Nephron progenitor cell (in vitro differentiated cells): ENCODE measurements around the gene SOX8.
A peak's percentile ranks its signal among the peaks of the same experiment; 100 is the strongest.

ENCODE experiments used
- DNase-seq: peaks from one replicate; pipeline ENCODE4 v3.0.0; 2021
- H3K27ac Mint-ChIP-seq: 2 replicates; pipeline ENCODE4 v1.8.0; 2021; ENCODE audit warnings: mild to moderate bottlenecking, moderate library complexity, mixed read lengths
- H3K27me3 Mint-ChIP-seq: 2 replicates; pipeline ENCODE4 v1.8.0; 2021; ENCODE audit warnings: mild to moderate bottlenecking, low read depth, mixed read lengths; ENCODE audit not compliant: poor library complexity
- H3K36me3 Mint-ChIP-seq: 2 replicates; pipeline ENCODE4 v1.8.0; 2021; ENCODE audit warnings: low read depth, mixed read lengths
- H3K4me1 Mint-ChIP-seq: 2 replicates; pipeline ENCODE4 v1.8.0; 2021; ENCODE audit warnings: mixed read lengths
- H3K4me3 Mint-ChIP-seq: 2 replicates; pipeline ENCODE4 v1.8.0; 2021; ENCODE audit warnings: mild to moderate bottlenecking, moderate library complexity, mixed read lengths
- H3K9me3 Mint-ChIP-seq: 2 replicates; pipeline ENCODE4 v1.8.0; 2021; ENCODE audit warnings: mild to moderate bottlenecking, moderate library complexity, mixed read lengths
- CTCF ChIP-seq: fragments of 200-600 bp; sonication (generic); IDR thresholded peaks from 2 replicates; pipeline ENCODE4 v1.5.0; 2021; ENCODE audit warnings: antibody characterized with exemption

The SOX8 gene

GRCh38 chr16:937723-938122 is 43.8 kb upstream of the SOX8 start:
- H3K9me3 Mint-ChIP-seq: peaks cover 35% of the 10 kb centered on the region
- DNase-seq: no peak
- H3K27me3 Mint-ChIP-seq: peaks cover 2% of the 10 kb centered on the region
- H3K36me3 Mint-ChIP-seq: peaks cover 51% of the 10 kb centered on the region
- no peak overlapping the region for H3K4me3 Mint-ChIP-seq
- H3K27ac Mint-ChIP-seq: no peak overlapping the region
- no peak for TF ChIP-seq CTCF
- H3K4me1 Mint-ChIP-seq: peaks cover 9% of the 10 kb centered on the region

GRCh38 chr16:938136-938535 is 43.4 kb upstream of the SOX8 start:
- Mint-ChIP-seq H3K4me3 (no peak overlapping the region), H3K4me1 (peaks cover 5% of the 10 kb centered on the region), H3K27ac (no peak overlapping the region), H3K36me3 (peaks cover 50% of the 10 kb centered on the region), H3K9me3 (peaks cover 39% of the 10 kb centered on the region), H3K27me3 (peaks cover 2% of the 10 kb centered on the region)
- DNase-seq: no peak
- no peak for TF ChIP-seq CTCF

DNA sequence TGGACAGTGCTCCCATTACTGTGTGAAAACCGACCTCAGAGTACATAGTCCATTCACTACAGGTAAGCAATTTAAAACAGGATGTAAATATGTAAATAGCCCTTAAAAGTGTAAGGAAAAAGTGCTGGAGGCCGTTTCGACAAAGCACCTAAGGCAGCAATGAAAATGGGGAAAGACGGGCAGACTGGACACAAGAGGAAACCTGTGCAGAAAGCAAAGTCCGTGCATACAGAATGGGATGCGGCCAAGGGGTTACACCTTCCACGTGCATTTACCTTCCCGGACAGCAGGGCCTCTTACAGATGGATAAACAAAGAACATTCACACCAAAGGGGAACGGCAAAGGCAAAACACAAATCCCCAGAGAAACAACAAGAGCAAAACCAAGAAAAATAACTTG is 42.8 kb upstream of the SOX8 start:
- TF ChIP-seq CTCF: no peak
- peaks cover 51% of the 10 kb centered on the region for H3K36me3 Mint-ChIP-seq
- peaks cover 45% of the 10 kb centered on the region for H3K9me3 Mint-ChIP-seq
- H3K27ac Mint-ChIP-seq: peak overlapping the region; percentile 32
- no peak overlapping the region for H3K4me3 Mint-ChIP-seq
- peaks cover 4% of the 10 kb centered on the region for H3K4me1 Mint-ChIP-seq
- DNase-seq: no peak
- peaks cover 2% of the 10 kb centered on the region for H3K27me3 Mint-ChIP-seq

DNA sequence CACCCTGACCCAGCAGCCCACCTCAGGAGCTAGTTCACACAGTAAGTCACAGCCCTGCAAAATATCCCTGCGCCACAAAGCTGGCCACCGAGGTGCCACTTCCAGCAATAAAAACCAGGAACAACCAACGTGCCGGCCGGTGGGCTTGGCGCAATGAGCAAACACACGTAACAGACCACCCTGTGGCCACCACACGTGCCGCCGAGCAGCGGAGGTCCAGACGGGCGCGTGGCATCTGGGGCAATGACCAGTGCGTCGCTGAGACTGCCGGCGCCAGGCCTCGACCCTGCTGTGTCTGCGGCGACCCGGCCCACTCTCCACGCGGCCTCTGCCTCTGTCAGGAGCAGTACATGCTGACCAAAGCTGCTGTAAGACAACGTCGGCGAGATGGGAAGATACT is 42.3 kb upstream of the SOX8 start:
- H3K27ac Mint-ChIP-seq: no peak overlapping the region
- H3K36me3 Mint-ChIP-seq: peaks cover 57% of the 10 kb centered on the region
- no peak for TF ChIP-seq CTCF
- H3K27me3 Mint-ChIP-seq: peaks cover 2% of the 10 kb centered on the region
- no peaks in the 10 kb centered on the region for H3K4me1 Mint-ChIP-seq
- no peak overlapping the region for H3K4me3 Mint-ChIP-seq
- peaks cover 51% of the 10 kb centered on the region for H3K9me3 Mint-ChIP-seq
- DNase-seq: no peak

DNA sequence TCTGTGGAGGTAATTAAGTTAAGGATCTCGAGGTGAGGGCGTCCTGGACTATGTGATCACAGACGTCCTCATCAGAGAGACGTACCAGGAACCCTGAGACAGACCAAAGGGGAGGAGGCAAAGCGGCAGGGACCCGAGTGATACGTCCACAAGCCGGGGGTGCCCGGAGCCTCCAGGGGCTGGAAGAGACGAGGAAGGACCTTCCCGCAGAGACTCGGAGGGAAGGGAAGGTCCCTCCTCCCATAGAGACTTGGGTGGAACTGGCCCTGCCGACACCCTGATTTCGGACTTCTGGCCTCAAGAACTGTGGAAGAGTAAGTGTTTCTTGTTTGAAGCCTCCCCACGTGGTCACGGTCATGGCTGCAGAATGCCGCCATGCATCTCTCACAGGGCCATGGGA is 41.6 kb upstream of the SOX8 start:
- Mint-ChIP-seq H3K9me3 (peaks cover 56% of the 10 kb centered on the region), H3K36me3 (peaks cover 63% of the 10 kb centered on the region), H3K4me1 (no peaks in the 10 kb centered on the region), H3K27me3 (peaks cover 2% of the 10 kb centered on the region), H3K4me3 (no peak overlapping the region), H3K27ac (no peak overlapping the region)
- no peak for TF ChIP-seq CTCF
- no peak for DNase-seq

DNA sequence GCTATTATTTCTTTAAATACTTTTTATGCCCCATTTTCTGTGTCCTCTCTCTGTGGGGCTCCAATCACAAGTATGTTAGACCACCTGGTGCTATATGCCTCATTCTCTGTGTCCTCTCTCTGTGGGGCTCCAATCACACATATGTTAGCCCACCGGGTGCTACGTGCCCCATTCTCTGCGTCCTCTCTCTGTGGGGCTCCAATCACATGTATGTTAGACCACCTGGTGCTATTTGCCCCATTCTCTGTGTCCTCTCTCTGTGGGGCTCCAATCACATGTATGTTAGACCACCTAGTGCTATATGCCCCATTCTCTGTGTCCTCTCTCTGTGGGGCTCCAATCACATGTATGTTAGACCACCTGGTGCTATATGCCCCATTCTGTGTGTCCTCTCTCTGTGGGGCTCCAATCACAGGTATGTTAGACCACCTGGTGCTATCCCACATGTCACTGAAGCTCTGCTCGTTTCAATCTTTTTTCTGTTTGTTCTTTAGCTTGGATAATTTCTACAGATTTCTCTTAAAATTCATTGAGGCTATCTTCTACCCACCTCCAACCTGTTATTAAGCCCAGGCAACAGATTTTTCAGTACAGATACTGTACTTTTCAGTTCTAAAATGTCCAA is 39.0 kb upstream of the SOX8 start:
- DNase-seq: no peak
- Mint-ChIP-seq H3K27ac (no peak overlapping the region), H3K36me3 (peaks cover 84% of the 10 kb centered on the region), H3K27me3 (peaks cover 6% of the 10 kb centered on the region), H3K4me1 (peaks cover 5% of the 10 kb centered on the region), H3K4me3 (no peak overlapping the region), H3K9me3 (peaks cover 60% of the 10 kb centered on the region)
- no peak for TF ChIP-seq CTCF
